ENCODE measurements around the gene CLPTM1L. TPM values are rescaled to one million over a fixed set of nuclear protein-coding genes. Genes with fewer than 3 reads are reported as not detected.

CLPTM1L gene
- total RNA-seq, 4 donors from 2014 or later: 62.6 to 132 (median 93.5) TPM

GRCh38 chr5:1358726-1359025 is 13.8 kb upstream of the CLPTM1L start:
- no peak overlapping the region for H3K27ac ChIP-seq
- WGBS: 70% methylated on average over 2 of the region's 10 CpGs
- DNase-seq (ENCODE audit: low spot score in 2 of 2): no peak
- no peaks in the 10 kb centered on the region for H3K4me1 ChIP-seq
- H3K4me3 ChIP-seq: no peak overlapping the region
- no peaks in the 10 kb centered on the region for H3K36me3 ChIP-seq
- H3K9me3 ChIP-seq: no peaks in the 10 kb centered on the region
- TF ChIP-seq CTCF (IDR thresholded peaks at IDR 0.05): no peak
- no peak for TF ChIP-seq POLR2AphosphoS5 (IDR thresholded peaks at IDR 0.05)
- TF ChIP-seq POLR2A (IDR thresholded peaks at IDR 0.05): no peak
- TF ChIP-seq EP300 (IDR thresholded peaks at IDR 0.05): no peak
- peaks cover 55% of the 10 kb centered on the region for H3K27me3 ChIP-seq

GRCh38 chr5:1357946-1358725 is 13.2 kb upstream of the CLPTM1L start:
- 80% methylated on average over 17 of the region's 25 CpGs for WGBS
- peaks cover 49% of the 10 kb centered on the region for H3K27me3 ChIP-seq
- no peak for DNase-seq (ENCODE audit: low spot score in 2 of 2)
- no peaks in the 10 kb centered on the region for H3K9me3 ChIP-seq
- no peaks in the 10 kb centered on the region for H3K36me3 ChIP-seq
- H3K27ac ChIP-seq: no peak overlapping the region
- no peak overlapping the region for H3K4me3 ChIP-seq
- H3K4me1 ChIP-seq: no peaks in the 10 kb centered on the region
- TF ChIP-seq EP300 (IDR thresholded peaks at IDR 0.05): no peak
- TF ChIP-seq POLR2A (IDR thresholded peaks at IDR 0.05): no peak
- no peak for TF ChIP-seq CTCF (IDR thresholded peaks at IDR 0.05)
- no peak for TF ChIP-seq POLR2AphosphoS5 (IDR thresholded peaks at IDR 0.05)

GRCh38 chr5:1356873-1357787 is 12.2 kb upstream of the CLPTM1L start:
- no peak overlapping the region for H3K4me3 ChIP-seq
- no peak overlapping the region for H3K27ac ChIP-seq
- peaks cover 39% of the 10 kb centered on the region for H3K27me3 ChIP-seq
- no peaks in the 10 kb centered on the region for H3K4me1 ChIP-seq
- no peak for TF ChIP-seq POLR2AphosphoS5 (IDR thresholded peaks at IDR 0.05)
- TF ChIP-seq EP300 (IDR thresholded peaks at IDR 0.05): no peak
- no peak for TF ChIP-seq CTCF (IDR thresholded peaks at IDR 0.05)
- no peak for TF ChIP-seq POLR2A (IDR thresholded peaks at IDR 0.05)
- no peaks in the 10 kb centered on the region for H3K36me3 ChIP-seq
- H3K9me3 ChIP-seq: no peaks in the 10 kb centered on the region
- 72% methylated on average over 28 of the region's 28 CpGs for WGBS
- no peak for DNase-seq (ENCODE audit: low spot score in 2 of 2)

GRCh38 chr5:1354576-1354975 is 9.7 kb upstream of the CLPTM1L start:
- Histone ChIP-seq H3K36me3 (no peaks in the 10 kb centered on the region), H3K4me1 (no peaks in the 10 kb centered on the region), H3K4me3 (no peak overlapping the region), H3K27ac (no peak overlapping the region), H3K9me3 (no peaks in the 10 kb centered on the region), H3K27me3 (peaks cover 25% of the 10 kb centered on the region)
- WGBS: 57% methylated on average over 4 of the region's 4 CpGs
- TF ChIP-seq POLR2A (IDR thresholded peaks at IDR 0.05) (no peak), CTCF (IDR thresholded peaks at IDR 0.05) (no peak), POLR2AphosphoS5 (IDR thresholded peaks at IDR 0.05) (no peak)
- no peak for DNase-seq (ENCODE audit: low spot score in 2 of 2)

All from suprapubic skin (tissue), 4 donors.